WERI-Rb-1 (cell line): ENCODE results near the gene RGMA.

Experiments used
- DNase-seq: peaks from one replicate; pipeline ENCODE4 v3.0.0-alpha.2; 2020
- H3K27ac ChIP-seq: fragments of 250-450 bp; sonication (Bioruptor Pico); 2 replicates; pipeline ENCODE4 v1.5.1; 2020; ENCODE audit warnings: mild to moderate bottlenecking, moderate library complexity
- H3K27me3 ChIP-seq: fragments of 250-450 bp; sonication (Bioruptor Pico); 2 replicates; pipeline ENCODE4 v1.5.1; 2021; ENCODE audit warnings: mild to moderate bottlenecking, low read depth, moderate library complexity; ENCODE audit not compliant: insufficient read depth, severe bottlenecking
- H3K36me3 ChIP-seq: fragments of 250-450 bp; sonication (Bioruptor Pico); 2 replicates; pipeline ENCODE4 v1.5.1; 2020; ENCODE audit warnings: mild to moderate bottlenecking, moderate library complexity
- H3K4me3 ChIP-seq: 2 replicates; pipeline ENCODE4 v1.5.1; 2011; ENCODE audit warnings: low read depth, mild to moderate bottlenecking, control low read depth, low read length
- H3K9me3 ChIP-seq: fragments of 250-450 bp; sonication (Bioruptor Pico); 2 replicates; pipeline ENCODE4 v1.5.1; 2021; ENCODE audit warnings: mild to moderate bottlenecking, moderate library complexity; ENCODE audit not compliant: severe bottlenecking
- TF ChIP-seq, protein P1 (sequence below): IDR thresholded peaks from 2 replicates; pipeline ENCODE4 v1.5.1; 2011; ENCODE audit warnings: low read depth, mild to moderate bottlenecking, control low read depth, inconsistent platforms, low read length

RGMA gene

GRCh38 chr15:93121973-93122910 lies 33.2 kb upstream of the RGMA start:
- TF ChIP-seq, protein P1, sequence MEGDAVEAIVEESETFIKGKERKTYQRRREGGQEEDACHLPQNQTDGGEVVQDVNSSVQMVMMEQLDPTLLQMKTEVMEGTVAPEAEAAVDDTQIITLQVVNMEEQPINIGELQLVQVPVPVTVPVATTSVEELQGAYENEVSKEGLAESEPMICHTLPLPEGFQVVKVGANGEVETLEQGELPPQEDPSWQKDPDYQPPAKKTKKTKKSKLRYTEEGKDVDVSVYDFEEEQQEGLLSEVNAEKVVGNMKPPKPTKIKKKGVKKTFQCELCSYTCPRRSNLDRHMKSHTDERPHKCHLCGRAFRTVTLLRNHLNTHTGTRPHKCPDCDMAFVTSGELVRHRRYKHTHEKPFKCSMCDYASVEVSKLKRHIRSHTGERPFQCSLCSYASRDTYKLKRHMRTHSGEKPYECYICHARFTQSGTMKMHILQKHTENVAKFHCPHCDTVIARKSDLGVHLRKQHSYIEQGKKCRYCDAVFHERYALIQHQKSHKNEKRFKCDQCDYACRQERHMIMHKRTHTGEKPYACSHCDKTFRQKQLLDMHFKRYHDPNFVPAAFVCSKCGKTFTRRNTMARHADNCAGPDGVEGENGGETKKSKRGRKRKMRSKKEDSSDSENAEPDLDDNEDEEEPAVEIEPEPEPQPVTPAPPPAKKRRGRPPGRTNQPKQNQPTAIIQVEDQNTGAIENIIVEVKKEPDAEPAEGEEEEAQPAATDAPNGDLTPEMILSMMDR = no peak
- no peak overlapping the region for H3K4me3 ChIP-seq
- no peaks in the 10 kb centered on the region for H3K36me3 ChIP-seq
- H3K27me3 ChIP-seq = peaks cover 90% of the 10 kb centered on the region
- H3K27ac ChIP-seq = no peak overlapping the region
- DNase-seq = no peak
- H3K9me3 ChIP-seq = peaks cover 2% of the 10 kb centered on the region

DNA sequence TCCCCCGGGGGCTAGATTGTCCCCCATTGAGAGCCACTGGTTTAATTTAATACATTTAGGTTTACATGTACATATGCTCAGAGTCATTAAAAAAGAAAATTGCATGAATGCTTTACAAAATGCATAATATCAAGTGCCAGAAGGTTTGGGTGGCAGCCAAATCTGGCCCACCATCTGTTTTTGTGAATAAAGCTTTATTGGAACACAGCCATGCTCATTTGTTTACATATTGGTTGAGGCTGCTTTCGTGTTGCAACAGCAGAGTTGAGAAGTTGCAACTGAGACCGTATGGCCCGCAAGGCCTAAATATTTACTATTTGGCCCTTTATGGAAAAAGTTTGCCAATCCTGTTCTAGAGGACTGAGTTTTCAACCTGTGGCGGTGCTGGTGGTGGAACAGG lies 32.1 kb upstream of the RGMA start:
- Histone ChIP-seq H3K27ac (no peak overlapping the region), H3K9me3 (peaks cover 2% of the 10 kb centered on the region), H3K4me3 (no peak overlapping the region), H3K36me3 (no peaks in the 10 kb centered on the region), H3K27me3 (peaks cover 90% of the 10 kb centered on the region)
- DNase-seq = no peak
- TF ChIP-seq, protein P1 = no peak

DNA sequence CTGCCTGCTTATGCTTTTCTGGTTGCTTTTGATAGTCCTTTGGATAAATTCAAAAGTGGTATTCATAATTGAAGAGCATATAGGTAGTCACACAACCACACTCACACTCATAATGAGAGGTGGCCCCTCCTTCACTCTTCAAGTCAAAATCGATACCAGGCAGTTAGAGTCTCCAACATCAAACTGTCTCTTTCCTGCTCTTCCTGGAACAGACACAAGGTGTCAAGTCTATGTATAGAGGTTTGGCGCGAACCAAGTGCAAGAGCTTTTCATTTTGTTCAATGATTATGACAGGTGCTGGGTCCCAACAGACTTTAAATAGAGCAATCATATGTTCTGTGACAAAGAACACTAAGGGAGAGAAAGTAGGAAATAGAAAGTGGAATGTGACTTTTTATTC lies 29.9 kb upstream of the RGMA start:
- H3K36me3 ChIP-seq = no peaks in the 10 kb centered on the region
- no peak for DNase-seq
- TF ChIP-seq, protein P1 = no peak
- peaks cover 94% of the 10 kb centered on the region for H3K27me3 ChIP-seq
- peaks cover 2% of the 10 kb centered on the region for H3K9me3 ChIP-seq
- H3K4me3 ChIP-seq = no peak overlapping the region
- no peak overlapping the region for H3K27ac ChIP-seq

- Histone ChIP-seq H3K36me3 (no peaks in the 10 kb centered on the region), H3K4me3 (no peak overlapping the region), H3K9me3 (no peaks in the 10 kb centered on the region), H3K27me3 (peaks cover 96% of the 10 kb centered on the region), H3K27ac (no peak overlapping the region)
- no peak for DNase-seq
- TF ChIP-seq, protein P1 = no peak
These were observed 22.4 kb upstream of the RGMA start for GRCh38 chr15:93111451-93111850.

GRCh38 chr15:93110502-93111040 lies 21.6 kb upstream of the RGMA start:
- H3K27me3 ChIP-seq = peaks cover 96% of the 10 kb centered on the region
- TF ChIP-seq, protein P1 = no peak
- no peaks in the 10 kb centered on the region for H3K36me3 ChIP-seq

More at GRCh38 chr15:93110502-93111040, 21.6 kb upstream of the RGMA start:
- Histone ChIP-seq H3K9me3 (no peaks in the 10 kb centered on the region), H3K27ac (no peak overlapping the region), H3K4me3 (no peak overlapping the region)
- DNase-seq = no peak
